Fibroblast of skin of scalp (primary cell): ENCODE measurements around the gene RAB4A.
A peak's percentile ranks its signal among the peaks of the same experiment; 100 is the strongest.
"Not testable (repeated sequence)": the region's sequence is repeated elsewhere in the genome, so short reads cannot be mapped to it uniquely, and the experiment has no call there.

Experiments used
- DNase-seq: peaks from one replicate; pipeline ENCODE4 v3.0.0-alpha.2; 2013

RAB4A gene

GRCh38 chr1:229272164-229273158 lies 1.6 kb downstream of the RAB4A start:
- DNase-seq, result no peak

DNA sequence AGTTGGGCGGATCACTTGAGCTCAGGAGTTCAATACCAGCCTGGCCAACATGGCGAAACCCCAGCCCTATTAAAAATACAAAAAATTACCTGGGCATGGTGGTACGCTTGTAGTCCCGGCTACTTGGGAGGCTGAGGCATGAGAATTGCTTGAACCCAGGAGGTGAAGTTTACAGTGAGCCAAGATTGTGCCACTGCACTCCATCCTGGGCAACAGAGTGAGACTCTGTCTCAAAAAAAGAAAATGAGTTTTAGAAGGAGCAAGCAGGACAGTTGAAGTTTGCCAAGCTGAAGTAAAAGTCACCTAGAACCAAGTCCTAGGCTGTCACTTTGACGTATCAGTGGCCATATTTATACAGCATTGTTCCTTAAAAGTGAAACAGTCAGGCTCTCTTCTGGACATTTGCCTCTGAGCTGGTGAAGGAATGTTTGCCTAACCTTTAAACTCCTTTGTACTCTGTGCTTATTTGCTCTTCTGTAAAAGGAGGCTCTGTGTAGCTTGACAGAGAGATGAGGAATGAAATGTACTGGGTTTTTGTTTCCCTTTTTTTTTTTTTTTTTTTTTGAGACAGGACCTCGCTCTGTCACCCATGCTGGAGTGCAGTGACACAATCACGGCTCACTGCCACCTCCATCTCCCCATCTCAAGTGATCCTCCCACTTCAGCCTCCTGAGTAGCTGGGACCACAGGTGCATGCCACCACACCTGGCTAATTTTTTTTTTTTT lies 2.8 kb downstream of the RAB4A start:
- DNase-seq, result no peak

DNA sequence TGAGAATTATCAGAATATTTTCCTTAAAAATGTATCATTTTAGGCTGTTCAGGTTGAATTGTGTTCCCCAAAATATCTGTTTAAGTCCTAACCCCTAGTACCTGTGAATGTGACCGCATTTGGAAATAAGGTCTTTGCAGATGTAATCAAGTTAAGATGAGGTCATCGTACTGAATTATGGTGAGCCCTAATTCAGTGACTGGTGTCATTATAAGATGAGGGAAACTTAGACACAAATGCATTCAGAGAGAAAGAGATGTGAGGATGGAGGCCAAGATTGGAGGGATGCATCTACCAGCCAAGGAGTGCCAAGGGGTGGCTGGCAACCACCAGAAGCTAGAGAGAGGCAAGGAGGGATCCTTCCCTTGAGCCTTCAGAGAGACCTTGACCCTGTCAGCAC lies 4.1 kb downstream of the RAB4A start:
- no peak for DNase-seq

- no peak for DNase-seq
Observed at GRCh38 chr1:229278120-229278741, 7.3 kb downstream of the RAB4A start.

DNA sequence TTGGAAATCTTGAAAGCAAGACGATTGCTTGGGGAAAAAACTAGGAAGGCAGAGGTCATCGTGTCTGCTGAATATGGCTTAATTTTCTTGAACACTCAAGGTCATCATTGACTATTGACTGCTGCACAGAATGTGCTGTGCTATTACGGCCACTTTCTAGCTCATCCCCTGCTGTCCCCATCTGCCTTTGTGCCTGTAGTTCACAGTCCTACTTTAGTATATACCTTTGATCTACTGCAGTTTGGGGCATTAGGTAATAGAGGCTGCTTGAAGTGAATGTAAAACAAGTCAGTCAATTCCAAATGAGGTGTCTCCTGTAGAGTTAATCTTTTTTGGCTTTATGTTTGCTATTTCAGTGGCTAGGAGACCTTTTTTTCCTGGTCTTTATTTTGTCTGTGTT lies 8.3 kb downstream of the RAB4A start:
- no peak for DNase-seq

DNA sequence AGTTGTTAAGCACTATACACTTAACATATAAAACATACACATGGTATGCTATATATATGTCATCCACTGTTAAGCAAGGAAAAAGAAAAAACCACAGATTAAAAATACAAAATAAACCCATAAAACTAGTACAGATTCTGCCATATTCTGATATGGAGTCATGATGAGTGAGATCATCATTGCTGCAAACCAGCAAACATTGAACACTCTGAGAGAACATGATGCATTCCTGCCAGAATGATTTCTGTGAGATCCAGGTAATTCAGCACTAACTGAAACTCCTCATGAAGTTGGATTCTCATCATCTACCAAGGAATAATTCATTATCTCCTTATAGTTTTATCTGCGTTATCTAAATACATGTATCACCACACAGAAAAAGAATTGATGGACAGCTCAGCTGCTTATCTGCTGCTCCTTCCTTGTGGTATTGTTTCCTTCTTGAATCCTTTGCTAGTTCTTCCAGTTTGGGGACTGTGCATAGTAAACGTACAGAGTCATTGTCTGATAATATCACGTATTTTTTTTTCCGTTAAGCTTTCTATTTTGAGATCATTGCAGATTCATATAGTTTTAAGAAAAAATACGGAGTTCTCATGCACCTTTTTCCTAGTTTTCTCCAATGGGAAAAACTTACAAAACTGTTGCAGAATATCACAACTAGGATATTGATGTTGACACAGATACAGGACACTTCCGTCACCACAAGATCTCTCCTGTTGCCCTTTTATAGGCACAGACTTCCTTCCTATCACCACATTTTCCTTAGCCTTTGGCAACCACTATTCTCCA lies 9.3 kb downstream of the RAB4A start:
- no peak for DNase-seq

GRCh38 chr1:229280921-229281320 lies 10.0 kb downstream of the RAB4A start:
- no peak for DNase-seq

- DNase-seq, result peak; percentile 23
Observed at GRCh38 chr1:229281339-229281926, 10.5 kb downstream of the RAB4A start.

- DNase-seq, result no peak
Observed at GRCh38 chr1:229282295-229282823, 11.4 kb downstream of the RAB4A start.

GRCh38 chr1:229283183-229283611 lies 12.3 kb downstream of the RAB4A start:
- no peak for DNase-seq

DNA sequence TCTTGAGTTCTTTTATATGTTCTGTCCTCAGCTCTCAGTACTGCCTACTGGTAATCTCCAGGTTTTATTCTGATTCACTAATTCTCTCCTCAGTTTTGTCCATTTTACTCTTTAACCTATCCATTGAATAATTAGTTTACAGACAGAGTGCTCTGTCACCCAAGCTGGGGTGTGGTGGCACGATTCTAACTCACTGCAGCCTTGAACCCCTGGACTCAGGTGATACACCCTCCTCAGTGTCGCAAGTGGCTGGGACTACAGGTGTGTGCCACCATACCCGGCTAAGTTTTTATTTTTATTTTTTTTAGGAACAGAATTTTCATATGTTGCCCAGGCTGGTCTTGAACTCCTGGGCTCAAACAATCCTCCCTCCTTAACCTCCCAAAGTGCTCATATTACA lies 14.0 kb downstream of the RAB4A start:
- DNase-seq, result no peak

DNA sequence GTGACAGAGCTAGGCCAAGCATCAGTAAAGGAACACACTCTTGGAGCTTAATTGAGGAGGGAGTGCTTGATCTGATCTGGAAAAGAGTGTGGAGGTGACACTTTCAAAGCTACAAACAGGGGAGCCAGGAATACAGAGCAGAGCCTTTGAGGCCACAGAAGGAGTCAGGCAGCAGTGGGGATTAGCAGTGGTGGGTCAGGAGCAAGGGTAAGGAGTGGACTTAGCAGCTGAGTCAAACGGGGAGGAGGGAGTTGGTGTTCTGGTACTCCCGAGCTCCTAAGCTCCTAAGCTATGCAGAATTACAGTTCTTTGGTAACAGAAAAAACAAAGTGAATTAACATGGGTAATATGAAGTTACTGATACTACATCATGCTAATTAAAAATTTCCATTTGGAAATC lies 14.5 kb downstream of the RAB4A start:
- DNase-seq, result no peak

DNA sequence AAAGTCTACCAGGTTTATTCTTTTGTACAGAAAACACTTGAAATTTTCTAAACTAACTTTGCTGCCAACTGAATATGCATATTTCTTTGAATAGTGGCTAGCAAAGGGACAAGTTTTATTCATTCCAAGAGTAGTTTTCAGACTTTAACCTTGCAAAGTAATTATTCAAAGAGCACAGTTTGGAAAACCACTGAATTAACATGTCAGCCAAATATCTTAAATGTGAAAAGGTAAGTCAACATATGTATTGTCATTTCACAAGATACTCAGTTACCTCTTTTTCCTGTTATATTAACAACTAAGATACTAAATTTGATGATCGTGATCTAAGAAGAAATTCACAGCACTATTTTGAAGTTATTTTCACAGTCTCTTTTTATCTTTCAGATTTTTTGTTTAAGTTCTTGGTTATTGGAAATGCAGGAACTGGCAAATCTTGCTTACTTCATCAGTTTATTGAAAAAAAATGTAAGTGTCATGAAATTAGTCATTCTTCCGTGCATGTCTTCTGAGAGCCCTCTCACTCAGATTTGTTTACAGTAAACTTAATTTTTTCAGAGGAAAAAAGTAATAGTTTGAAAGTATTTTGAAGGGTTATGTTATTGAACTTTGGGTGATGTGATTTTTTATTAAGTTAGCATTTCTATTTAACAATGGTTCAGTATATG lies 15.3 kb downstream of the RAB4A start:
- no peak for DNase-seq

- no peak for DNase-seq
Observed at GRCh38 chr1:229287267-229287666, 16.4 kb downstream of the RAB4A start.

DNA sequence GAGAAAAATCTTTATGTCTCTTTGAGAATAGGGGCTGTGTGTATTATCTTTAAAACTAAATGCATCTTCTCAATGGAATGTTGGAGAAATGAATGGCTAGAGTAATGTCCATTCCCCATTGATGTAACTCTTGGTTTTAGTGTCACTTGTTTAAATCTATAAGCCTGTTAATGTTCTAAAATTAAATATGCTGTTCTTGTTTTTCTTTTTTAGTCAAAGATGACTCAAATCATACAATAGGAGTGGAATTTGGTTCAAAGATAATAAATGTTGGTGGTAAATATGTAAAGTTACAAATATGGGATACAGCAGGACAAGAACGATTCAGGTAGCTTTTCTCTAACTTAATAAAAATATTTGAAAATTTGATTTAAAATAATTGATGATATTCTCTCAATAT lies 17.6 kb downstream of the RAB4A start:
- no peak for DNase-seq

DNA sequence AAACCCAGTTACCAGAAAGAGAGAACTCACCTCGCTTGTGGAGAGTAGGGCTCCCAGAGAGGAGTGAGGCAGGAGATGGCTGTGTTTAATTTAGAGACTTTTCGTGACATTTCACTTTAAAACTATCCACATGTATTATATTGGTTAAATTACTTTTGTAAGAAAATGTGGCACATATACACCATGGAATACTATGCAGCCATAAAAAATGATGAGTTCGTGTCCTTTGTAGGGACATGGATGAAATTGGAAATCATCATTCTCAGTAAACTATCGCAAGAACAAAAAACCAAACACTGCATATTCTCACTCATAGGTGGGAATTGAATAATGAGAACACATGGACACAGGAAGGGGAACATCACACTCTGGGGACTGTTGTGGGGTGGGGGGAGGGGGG lies 20.8 kb downstream of the RAB4A start:
- not testable (repeated sequence) for DNase-seq

DNA sequence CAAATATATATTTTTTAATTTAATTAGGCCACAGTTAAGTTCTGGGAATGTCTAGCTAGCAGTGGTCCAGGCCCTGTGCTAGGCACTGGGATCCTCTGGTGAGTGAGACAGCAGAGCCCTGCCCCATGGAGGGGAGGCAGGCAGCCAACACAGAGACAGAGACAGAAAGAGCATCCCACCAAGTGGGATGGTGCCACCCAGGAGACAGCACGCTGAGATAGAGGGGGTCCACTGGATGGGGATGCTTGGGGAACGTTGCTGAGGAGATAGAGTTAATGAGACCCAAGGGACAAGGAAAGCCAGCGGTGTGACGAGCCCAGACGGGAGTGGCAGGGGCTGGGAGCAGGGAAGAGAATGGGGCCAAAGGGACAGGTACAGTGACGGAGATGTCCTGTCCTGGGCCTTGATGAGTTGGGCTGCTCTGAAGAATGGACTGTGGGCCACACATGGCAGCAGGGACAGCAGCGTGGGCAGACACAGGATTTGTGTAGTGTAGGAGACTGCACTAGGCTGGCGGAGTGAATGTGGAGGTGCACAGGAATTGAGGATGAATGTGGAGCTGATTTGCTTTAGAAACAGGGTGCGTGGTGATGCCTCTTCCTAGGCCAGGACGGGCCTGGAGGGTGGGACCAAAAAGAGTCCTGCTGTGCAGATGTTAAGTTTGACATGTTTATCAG lies 22.8 kb downstream of the RAB4A start:
- DNase-seq, result no peak

DNA sequence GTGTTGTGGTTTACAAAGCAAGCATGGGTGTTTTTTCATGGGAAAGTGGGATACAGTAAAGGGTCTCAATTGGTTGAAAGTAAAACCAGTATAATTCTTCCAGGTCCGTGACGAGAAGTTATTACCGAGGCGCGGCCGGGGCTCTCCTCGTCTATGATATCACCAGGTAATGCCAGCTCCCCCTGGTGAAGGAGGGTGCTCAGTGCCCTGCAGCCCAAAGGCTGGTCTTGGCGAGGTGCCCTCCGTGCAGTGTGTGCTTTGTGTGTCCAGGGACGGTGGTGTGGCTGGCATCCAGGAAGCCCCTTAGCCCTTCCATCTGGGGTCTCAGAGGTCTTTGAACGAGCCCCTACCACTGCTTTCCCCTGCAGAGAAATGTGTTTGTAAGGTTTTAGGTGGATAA lies 24.8 kb downstream of the RAB4A start:
- no peak for DNase-seq

DNA sequence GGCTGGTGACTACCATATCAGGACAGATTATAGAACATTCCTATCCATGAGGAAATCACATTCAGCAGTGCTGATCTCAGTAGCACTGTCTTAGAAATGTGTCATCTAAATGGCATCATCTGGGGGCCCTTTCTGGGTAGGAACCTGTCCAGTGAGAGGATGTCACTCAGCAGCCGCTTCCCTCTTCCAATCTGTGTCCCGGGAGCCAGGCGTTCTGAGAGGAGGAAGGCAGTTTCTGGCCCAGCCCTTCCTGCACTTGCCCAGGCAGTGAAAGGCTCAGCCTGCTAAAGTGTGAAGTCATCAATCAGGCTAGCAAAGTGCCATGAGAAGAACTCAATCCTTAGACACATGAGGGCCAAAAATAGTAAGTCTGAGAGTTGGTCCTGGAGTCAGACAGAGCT lies 25.6 kb downstream of the RAB4A start:
- peak; percentile 87 for DNase-seq

DNA sequence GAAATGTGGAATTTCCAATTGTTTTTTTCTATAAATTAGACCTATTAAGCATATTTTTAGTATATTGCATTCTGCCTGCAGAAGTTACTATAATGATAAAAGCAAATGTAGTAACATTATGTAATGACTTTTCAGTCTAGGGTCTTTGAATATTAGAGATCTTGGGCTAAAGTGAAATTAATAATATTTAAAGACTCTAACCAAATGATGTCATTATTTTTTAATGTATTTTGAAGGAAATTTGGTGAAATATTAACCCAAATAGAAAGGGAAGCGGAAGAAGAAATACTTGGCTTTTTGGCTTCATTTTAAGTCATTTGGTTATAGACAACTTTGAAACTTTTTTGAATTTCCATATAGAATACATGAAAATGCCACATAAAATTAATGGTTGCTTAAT lies 26.8 kb downstream of the RAB4A start:
- no peak for DNase-seq

- no peak for DNase-seq
Observed at GRCh38 chr1:229298420-229298819, 27.5 kb downstream of the RAB4A start.
